Measurements from ENCODE around the gene TARS3.
"Not testable (repeated sequence)": the region's sequence is repeated elsewhere in the genome, so short reads cannot be mapped to it uniquely, and the experiment has no call there.

The TARS3 gene

DNA sequence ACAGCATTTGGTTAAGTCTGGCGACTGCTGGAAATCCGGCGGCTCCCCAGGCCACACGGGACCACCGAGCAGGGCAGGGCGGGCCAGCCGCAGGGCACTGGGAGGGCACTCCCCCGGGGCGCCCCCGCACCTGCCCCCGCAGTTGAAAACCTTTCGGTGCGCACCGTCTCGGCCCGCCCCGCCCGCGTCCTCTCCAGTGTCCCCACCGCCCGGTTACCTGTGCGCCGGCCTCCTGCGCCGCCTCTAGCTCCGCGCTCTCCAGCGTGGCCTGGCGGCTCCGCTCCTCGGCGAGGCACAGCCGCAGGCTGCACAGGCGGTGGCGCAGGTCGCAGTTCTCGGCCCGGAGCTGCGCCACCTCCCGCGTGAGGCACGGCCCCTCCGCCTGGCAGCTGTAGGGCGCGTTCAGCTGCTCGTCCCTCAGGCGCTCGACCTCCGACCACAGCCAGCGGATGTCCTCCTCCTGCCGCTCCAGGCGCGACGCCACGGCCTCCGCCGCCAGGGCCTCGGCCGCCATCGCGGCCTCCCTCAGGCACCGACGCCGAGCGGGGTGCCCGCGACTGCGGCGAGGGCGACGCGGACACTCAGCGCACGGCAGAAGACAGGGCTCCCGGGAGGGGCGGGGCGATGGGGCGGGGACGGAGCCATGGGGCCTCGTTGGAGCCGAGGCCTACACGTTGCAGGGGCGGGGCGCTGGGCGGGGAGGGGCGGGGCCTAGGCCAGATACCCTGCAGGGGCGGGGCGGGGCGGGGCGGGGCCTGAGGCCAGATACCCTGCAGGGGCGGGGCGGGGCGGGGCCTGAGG, at the start of gene TARS3:
TSS of gene TARS3 (minus strand) at position 600 of the 801 bp plus-strand sequence. CDS start at position 514, 86 bp downstream.
- peak within 1 kb of the TSS; percentile 86 for H3K4me3 ChIP-seq (ENCODE audit: low read depth, low read length)
- peak; percentile 95 for DNase-seq (ENCODE audit: low read depth)
- TF ChIP-seq MAX (IDR thresholded peaks at IDR 0.05; ENCODE audit: low read depth, low read length) (peak; percentile 56; the same call in 1 of the 2 replicates), MYC (IDR thresholded peaks at IDR 0.05; ENCODE audit: low read depth, low read length) (peak; percentile 45), POLR2A (IDR thresholded peaks at IDR 0.05; ENCODE audit: extremely low read depth, insufficient read length) (peak; percentile 93)
- TF ChIP-seq, protein P1, sequence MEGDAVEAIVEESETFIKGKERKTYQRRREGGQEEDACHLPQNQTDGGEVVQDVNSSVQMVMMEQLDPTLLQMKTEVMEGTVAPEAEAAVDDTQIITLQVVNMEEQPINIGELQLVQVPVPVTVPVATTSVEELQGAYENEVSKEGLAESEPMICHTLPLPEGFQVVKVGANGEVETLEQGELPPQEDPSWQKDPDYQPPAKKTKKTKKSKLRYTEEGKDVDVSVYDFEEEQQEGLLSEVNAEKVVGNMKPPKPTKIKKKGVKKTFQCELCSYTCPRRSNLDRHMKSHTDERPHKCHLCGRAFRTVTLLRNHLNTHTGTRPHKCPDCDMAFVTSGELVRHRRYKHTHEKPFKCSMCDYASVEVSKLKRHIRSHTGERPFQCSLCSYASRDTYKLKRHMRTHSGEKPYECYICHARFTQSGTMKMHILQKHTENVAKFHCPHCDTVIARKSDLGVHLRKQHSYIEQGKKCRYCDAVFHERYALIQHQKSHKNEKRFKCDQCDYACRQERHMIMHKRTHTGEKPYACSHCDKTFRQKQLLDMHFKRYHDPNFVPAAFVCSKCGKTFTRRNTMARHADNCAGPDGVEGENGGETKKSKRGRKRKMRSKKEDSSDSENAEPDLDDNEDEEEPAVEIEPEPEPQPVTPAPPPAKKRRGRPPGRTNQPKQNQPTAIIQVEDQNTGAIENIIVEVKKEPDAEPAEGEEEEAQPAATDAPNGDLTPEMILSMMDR (IDR thresholded peaks at IDR 0.05; ENCODE audit: low read depth, low read length) = peak; percentile 7

DNA sequence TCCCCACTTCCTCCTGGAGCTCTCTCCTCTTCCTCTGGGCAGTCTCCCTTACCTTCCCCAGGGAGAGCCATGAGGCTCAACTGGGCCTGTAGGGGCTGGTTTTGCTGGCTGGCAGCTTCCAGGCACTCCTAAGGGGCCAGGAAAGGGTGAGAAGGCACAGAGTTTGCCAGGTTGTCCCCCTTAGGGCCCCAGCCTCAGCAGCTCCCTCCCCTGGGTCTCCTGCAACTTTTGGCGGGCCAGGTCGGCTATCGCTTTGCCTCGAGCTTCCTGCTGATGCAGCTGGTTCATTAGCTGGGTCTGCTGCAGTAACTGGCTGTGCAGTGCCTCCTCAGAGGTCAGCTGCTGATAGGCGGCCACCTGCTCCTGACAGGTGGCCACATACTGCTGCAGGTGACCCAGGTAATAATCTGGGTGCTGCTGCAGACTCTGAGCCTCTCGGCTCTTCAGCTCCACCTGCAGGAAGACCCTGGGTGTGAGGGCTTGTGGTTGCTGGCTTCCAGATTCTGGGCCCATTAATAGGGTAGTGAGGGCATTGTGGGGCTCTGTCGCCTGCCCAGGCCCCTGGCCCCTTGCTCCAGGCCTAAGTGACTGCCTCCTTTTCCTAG, 49.3 kb upstream of the TARS3 start:
- TF ChIP-seq POLR2A (IDR thresholded peaks at IDR 0.05; ENCODE audit: extremely low read depth, insufficient read length) = no peak
- TF ChIP-seq, protein P1 (IDR thresholded peaks at IDR 0.05; ENCODE audit: low read depth, low read length) = peak; percentile 61
- H3K4me3 ChIP-seq (ENCODE audit: low read depth, low read length) = no peak overlapping the region
- DNase-seq (ENCODE audit: low read depth) = peak; percentile 23

DNA sequence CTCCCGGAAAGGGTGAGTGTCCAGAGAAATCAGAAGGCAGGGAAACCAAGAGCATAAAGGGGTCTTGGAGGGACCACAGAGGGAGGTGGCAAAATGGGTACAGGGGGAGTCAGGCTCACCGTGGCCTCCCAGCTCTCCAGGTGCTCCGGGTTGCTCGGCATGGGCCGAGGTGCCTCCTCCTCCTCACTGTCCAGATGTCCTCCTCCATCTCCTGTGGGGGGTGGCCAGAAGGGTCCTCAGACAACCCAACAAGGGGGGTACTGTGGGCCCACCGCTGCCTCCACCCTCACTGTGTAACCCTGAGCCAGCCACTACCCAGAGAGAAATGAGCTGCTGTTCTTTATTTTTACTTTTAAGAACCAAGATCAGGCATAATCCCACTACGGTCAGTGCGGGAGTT, 48.6 kb upstream of the TARS3 start:
- TF ChIP-seq, protein P1 (IDR thresholded peaks at IDR 0.05; ENCODE audit: low read depth, low read length) = no peak
- no peak for TF ChIP-seq MYC (IDR thresholded peaks at IDR 0.05; ENCODE audit: low read depth, low read length)
- H3K4me3 ChIP-seq (ENCODE audit: low read depth, low read length) = no peak overlapping the region
- no peak for DNase-seq (ENCODE audit: low read depth)

DNA sequence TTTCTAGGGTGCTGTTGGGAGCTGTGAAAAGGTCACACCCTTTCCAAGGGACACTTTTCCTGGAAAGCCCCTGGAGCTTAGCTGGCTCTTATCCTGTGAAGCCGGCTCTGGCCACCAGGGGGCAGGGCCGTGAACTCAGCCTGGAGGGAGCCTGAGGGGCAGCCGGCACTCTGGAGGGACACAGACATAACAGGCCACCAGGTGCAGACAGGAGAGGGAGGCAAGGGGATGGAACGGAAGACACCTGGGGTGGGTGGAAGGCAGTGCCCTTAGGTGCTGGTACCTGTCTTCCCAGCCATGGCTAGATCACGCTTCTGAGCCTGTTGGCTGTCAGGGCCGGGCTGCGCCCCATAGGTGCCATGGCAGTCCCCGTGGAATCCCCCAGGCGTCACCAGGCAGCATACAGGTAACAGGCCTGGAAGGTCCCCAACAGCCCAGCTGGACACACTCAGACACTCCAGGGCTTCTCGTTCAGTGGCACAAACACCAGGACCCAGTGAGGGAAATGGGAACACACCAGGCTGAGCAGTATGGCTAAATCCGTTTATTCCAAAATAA, 42.9 kb upstream of the TARS3 start:
- not testable (repeated sequence) for H3K4me3 ChIP-seq (ENCODE audit: low read depth, low read length); DNase-seq (ENCODE audit: low read depth)

GRCh38 chr15:101765772-101766456, 41.6 kb upstream of the TARS3 start:
- TF ChIP-seq, protein P1 (IDR thresholded peaks at IDR 0.05; ENCODE audit: low read depth, low read length) = no peak
- no peak for TF ChIP-seq POLR2A (IDR thresholded peaks at IDR 0.05; ENCODE audit: extremely low read depth, insufficient read length)
- TF ChIP-seq MAX (IDR thresholded peaks at IDR 0.05; ENCODE audit: low read depth, low read length) = no peak
- no peak for TF ChIP-seq MYC (IDR thresholded peaks at IDR 0.05; ENCODE audit: low read depth, low read length)
- DNase-seq (ENCODE audit: low read depth) = no peak
- H3K4me3 ChIP-seq (ENCODE audit: low read depth, low read length) = no peak overlapping the region

GRCh38 chr15:101765340-101765671, 41.0 kb upstream of the TARS3 start:
- H3K4me3 ChIP-seq (ENCODE audit: low read depth, low read length); DNase-seq (ENCODE audit: low read depth): not testable (repeated sequence)

DNA sequence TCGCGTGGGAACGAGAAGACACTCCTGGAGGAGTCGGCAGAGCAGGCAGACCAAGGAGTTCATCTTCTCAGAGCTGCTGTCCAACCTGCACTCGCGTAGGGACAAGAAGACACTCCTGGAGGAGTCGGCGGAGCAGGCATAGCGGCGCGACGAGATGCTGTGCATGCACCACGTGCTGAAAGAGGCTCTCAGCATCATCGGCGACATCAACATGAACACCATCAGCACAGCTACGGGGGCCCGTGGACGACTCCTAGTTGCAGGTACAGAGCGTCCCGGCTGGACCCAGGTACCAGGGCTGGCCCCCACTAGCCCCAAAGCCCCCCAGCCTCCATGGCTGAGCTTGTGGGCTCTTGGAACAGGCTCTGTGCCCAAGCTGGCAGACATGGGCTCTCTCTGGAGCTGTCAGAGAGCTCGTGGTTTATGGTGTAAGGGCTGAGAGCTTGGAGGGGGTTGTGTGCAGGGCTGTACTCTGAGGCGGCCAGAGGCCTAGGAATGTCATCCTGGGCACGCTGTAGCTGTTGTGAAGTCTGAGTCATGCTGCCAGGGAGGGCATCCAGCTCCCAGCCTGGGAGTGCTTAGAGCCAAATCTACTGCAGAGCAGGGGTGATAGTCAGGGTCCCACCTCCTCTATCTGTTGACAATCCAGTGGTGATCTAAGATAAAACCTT, 40.5 kb upstream of the TARS3 start:
- not testable (repeated sequence) for H3K4me3 ChIP-seq (ENCODE audit: low read depth, low read length); DNase-seq (ENCODE audit: low read depth)

- H3K4me3 ChIP-seq (ENCODE audit: low read depth, low read length); DNase-seq (ENCODE audit: low read depth): not testable (repeated sequence)
Measured at GRCh38 chr15:101746716-101747082, 22.4 kb upstream of the TARS3 start.

- DNase-seq (ENCODE audit: low read depth); H3K4me3 ChIP-seq (ENCODE audit: low read depth, low read length): not testable (repeated sequence)
Measured at GRCh38 chr15:101734837-101735236, 10.6 kb upstream of the TARS3 start.

Data from NB4 (cell line).